GM12801 (cell line): ENCODE data around the gene SRGAP3.

Experiments used
- CTCF ChIP-seq: IDR thresholded peaks from one replicate; pipeline ENCODE4 v1.5.1; 2011; ENCODE audit warnings: control low read depth; ENCODE audit not compliant: insufficient read length; ENCODE audit errors: extremely low read depth

Gene SRGAP3

GRCh38 chr3:9028134-9028533, 221.3 kb downstream of the SRGAP3 start:
- TF ChIP-seq CTCF = no peak

- TF ChIP-seq CTCF = no peak
Measured at GRCh38 chr3:9026320-9027045, 223.0 kb downstream of the SRGAP3 start.

- TF ChIP-seq CTCF = no peak
Measured at GRCh38 chr3:9024341-9024740, 225.1 kb downstream of the SRGAP3 start.

GRCh38 chr3:9023226-9023590, 226.2 kb downstream of the SRGAP3 start:
- no peak for TF ChIP-seq CTCF

GRCh38 chr3:9022305-9023225, 226.9 kb downstream of the SRGAP3 start:
- no peak for TF ChIP-seq CTCF

- TF ChIP-seq CTCF = no peak
Measured at GRCh38 chr3:9021271-9022009, 228.0 kb downstream of the SRGAP3 start.

GRCh38 chr3:9020426-9020825, 229.0 kb downstream of the SRGAP3 start:
- TF ChIP-seq CTCF = no peak
